ENCODE results near the gene ITIH4. TPM values are rescaled to one million over a fixed set of nuclear protein-coding genes. Genes with fewer than 3 reads are reported as not detected.
A peak's percentile ranks its signal among the peaks of the same experiment; 100 is the strongest.

The ITIH4 gene
- total and polyA plus RNA-seq, 10 of the 15 experiments (the other 5 are each of a cell fraction or from before 2014, with no cell fraction given): 0.64 to 4.1 (median 1.3) TPM

DNA sequence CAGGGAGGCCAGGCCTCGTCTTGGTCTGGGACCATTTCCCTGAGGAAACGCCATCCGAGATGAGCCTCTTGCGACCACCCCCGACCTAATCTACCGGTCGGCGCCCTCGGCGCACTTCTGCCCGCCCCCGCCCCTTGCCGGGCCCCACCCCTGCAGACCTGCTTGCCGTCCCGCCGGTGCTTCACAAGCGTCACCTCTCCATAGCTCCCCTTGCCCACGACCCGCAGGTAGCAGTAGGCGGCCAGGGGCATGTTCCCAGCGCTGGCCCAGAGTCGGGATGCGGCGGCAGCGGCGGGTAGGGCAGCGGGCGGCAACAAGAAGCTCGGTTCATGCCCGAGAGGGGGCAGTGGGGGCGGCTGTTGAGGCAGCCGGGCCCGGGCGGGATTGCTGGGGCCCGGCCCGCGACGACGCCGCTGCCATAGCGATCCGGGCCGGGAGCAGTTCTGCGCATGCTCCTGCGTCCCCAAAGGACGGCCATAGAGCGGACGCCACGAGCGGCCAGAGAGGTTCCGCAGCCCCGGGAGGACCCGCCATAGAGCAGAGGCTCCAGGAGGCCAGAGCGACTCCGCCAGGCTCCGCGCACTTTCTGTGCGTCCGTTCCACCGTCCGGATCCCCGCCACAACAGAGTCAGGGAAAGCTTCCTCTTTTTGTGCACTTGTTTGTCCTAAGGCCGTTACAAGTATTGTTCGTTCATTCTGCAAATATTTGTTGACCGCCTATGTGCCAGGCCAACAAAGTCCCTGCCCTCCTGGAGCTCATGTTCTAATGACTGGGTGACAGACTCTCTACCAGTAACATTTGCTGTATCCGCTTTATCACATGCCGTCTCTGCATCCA is 59.8 kb downstream of the ITIH4 start, which contains the start of gene NEK4 (continued):
- TF ChIP-seq, protein P1, sequence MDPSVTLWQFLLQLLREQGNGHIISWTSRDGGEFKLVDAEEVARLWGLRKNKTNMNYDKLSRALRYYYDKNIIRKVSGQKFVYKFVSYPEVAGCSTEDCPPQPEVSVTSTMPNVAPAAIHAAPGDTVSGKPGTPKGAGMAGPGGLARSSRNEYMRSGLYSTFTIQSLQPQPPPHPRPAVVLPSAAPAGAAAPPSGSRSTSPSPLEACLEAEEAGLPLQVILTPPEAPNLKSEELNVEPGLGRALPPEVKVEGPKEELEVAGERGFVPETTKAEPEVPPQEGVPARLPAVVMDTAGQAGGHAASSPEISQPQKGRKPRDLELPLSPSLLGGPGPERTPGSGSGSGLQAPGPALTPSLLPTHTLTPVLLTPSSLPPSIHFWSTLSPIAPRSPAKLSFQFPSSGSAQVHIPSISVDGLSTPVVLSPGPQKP (IDR thresholded peaks at IDR 0.05; ENCODE audit: low read depth, low read length): 0 out of 2 replicates have a peak, but pooled peaks have one; percentile 65
- TF ChIP-seq, protein P2, sequence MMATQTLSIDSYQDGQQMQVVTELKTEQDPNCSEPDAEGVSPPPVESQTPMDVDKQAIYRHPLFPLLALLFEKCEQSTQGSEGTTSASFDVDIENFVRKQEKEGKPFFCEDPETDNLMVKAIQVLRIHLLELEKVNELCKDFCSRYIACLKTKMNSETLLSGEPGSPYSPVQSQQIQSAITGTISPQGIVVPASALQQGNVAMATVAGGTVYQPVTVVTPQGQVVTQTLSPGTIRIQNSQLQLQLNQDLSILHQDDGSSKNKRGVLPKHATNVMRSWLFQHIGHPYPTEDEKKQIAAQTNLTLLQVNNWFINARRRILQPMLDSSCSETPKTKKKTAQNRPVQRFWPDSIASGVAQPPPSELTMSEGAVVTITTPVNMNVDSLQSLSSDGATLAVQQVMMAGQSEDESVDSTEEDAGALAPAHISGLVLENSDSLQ (IDR thresholded peaks at IDR 0.05): no peak
- TF ChIP-seq FOXM1 (IDR thresholded peaks at IDR 0.05; ENCODE audit: low read depth, low read length) (0 out of 2 replicates have a peak, but pooled peaks have one; percentile 28), LARP7 (IDR thresholded peaks at IDR 0.05) (0 out of 2 replicates have a peak, but pooled peaks have one; percentile 52), SRF (IDR thresholded peaks at IDR 0.05; ENCODE audit: low read depth in 2 of 2, low read length in 2 of 2) (no peak), CREM (IDR thresholded peaks at IDR 0.05; ENCODE audit: low read depth) (peak; percentile 93), GABPA (IDR thresholded peaks at IDR 0.05; ENCODE audit: low read depth) (0 out of 2 replicates have a peak, but pooled peaks have one; percentile 59), NFIC (IDR thresholded peaks at IDR 0.05; ENCODE audit: low read depth, low read length) (no peak; the same call in 1 of the 2 replicates), GATAD2B (conservative IDR thresholded peaks at IDR 0.05; ENCODE audit: low read depth) (peak; percentile 74; the same call in 1 of the 2 replicates), NBN (IDR thresholded peaks at IDR 0.05) (peak; percentile 94), MTA2 (IDR thresholded peaks at IDR 0.05; ENCODE audit: low read depth) (peak; percentile 22; the same call in 1 of the 2 replicates), ZZZ3 (IDR thresholded peaks at IDR 0.05; ENCODE audit: control insufficient read depth, insufficient read length, low read depth) (no peak), SMC3 (IDR thresholded peaks at IDR 0.05; ENCODE audit: borderline replicate concordance, low read length) (peak; percentile 10; the same call in 1 of the 2 replicates), ZBED1 (IDR thresholded peaks at IDR 0.05; ENCODE audit: borderline replicate concordance) (peak; percentile 70; the same call in 1 of the 2 replicates), RUNX3 (IDR thresholded peaks at IDR 0.05; ENCODE audit: low read length) (peak; percentile 67; the same call in 1 of the 2 replicates), TARDBP (IDR thresholded peaks at IDR 0.05; ENCODE audit: borderline replicate concordance) (peak; percentile 50; the same call in 1 of the 2 replicates), TCF12 (IDR thresholded peaks at IDR 0.05; ENCODE audit: low read depth, low read length) (peak; percentile 43; the same call in 1 of the 2 replicates)
- TF ChIP-seq, protein P3, sequence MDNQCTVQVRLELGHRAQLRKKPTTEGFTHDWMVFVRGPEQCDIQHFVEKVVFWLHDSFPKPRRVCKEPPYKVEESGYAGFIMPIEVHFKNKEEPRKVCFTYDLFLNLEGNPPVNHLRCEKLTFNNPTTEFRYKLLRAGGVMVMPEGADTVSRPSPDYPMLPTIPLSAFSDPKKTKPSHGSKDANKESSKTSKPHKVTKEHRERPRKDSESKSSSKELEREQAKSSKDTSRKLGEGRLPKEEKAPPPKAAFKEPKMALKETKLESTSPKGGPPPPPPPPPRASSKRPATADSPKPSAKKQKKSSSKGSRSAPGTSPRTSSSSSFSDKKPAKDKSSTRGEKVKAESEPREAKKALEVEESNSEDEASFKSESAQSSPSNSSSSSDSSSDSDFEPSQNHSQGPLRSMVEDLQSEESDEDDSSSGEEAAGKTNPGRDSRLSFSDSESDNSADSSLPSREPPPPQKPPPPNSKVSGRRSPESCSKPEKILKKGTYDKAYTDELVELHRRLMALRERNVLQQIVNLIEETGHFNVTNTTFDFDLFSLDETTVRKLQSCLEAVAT (IDR thresholded peaks at IDR 0.05): peak; percentile 83
- TF ChIP-seq, protein P4, sequence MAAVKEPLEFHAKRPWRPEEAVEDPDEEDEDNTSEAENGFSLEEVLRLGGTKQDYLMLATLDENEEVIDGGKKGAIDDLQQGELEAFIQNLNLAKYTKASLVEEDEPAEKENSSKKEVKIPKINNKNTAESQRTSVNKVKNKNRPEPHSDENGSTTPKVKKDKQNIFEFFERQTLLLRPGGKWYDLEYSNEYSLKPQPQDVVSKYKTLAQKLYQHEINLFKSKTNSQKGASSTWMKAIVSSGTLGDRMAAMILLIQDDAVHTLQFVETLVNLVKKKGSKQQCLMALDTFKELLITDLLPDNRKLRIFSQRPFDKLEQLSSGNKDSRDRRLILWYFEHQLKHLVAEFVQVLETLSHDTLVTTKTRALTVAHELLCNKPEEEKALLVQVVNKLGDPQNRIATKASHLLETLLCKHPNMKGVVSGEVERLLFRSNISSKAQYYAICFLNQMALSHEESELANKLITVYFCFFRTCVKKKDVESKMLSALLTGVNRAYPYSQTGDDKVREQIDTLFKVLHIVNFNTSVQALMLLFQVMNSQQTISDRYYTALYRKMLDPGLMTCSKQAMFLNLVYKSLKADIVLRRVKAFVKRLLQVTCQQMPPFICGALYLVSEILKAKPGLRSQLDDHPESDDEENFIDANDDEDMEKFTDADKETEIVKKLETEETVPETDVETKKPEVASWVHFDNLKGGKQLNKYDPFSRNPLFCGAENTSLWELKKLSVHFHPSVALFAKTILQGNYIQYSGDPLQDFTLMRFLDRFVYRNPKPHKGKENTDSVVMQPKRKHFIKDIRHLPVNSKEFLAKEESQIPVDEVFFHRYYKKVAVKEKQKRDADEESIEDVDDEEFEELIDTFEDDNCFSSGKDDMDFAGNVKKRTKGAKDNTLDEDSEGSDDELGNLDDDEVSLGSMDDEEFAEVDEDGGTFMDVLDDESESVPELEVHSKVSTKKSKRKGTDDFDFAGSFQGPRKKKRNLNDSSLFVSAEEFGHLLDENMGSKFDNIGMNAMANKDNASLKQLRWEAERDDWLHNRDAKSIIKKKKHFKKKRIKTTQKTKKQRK (IDR thresholded peaks at IDR 0.05; ENCODE audit: low read depth, low read length): no peak
- TF ChIP-seq, protein P5, sequence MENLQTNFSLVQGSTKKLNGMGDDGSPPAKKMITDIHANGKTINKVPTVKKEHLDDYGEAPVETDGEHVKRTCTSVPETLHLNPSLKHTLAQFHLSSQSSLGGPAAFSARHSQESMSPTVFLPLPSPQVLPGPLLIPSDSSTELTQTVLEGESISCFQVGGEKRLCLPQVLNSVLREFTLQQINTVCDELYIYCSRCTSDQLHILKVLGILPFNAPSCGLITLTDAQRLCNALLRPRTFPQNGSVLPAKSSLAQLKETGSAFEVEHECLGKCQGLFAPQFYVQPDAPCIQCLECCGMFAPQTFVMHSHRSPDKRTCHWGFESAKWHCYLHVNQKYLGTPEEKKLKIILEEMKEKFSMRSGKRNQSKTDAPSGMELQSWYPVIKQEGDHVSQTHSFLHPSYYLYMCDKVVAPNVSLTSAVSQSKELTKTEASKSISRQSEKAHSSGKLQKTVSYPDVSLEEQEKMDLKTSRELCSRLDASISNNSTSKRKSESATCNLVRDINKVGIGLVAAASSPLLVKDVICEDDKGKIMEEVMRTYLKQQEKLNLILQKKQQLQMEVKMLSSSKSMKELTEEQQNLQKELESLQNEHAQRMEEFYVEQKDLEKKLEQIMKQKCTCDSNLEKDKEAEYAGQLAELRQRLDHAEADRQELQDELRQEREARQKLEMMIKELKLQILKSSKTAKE (IDR thresholded peaks at IDR 0.05; ENCODE audit: low read depth, poor library complexity, severe bottlenecking): peak; percentile 27

Measured in GM12878 (cell line).